Hypothalamus (tissue), 51 donors: ENCODE measurements around the gene IGSF23.
A peak's percentile ranks its signal among the peaks of the same experiment; 100 is the strongest.

Source experiments
- DNase-seq, 51 donors: peaks; one replicate each; lab custom pipeline; 2025; lab: John Stamatoyannopoulos, UW

The IGSF23 gene

GRCh38 chr19:44613295-44614178 lies at the start of gene IGSF23:
Gene IGSF23, plus strand, starts transcription at chr19:44613563. Its CDS starts 83 bp downstream, at chr19:44613646.
- no peak for DNase-seq

GRCh38 chr19:44566984-44567383 lies 46.4 kb upstream of the IGSF23 start:
- no peak for DNase-seq

- DNase-seq: no peak
These were observed 45.6 kb upstream of the IGSF23 start for GRCh38 chr19:44567745-44568144.

- no peak for DNase-seq
These were observed 42.8 kb upstream of the IGSF23 start for GRCh38 chr19:44570603-44570983.

GRCh38 chr19:44570984-44571684 lies 42.2 kb upstream of the IGSF23 start:
- peak in 30 of 51 donors; percentile 0 to 72 (median 18) for DNase-seq

- DNase-seq: no peak
These were observed 41.4 kb upstream of the IGSF23 start for GRCh38 chr19:44571830-44572580.

- DNase-seq: no peak
These were observed 40.8 kb upstream of the IGSF23 start for GRCh38 chr19:44572581-44572900.

GRCh38 chr19:44573183-44573582 lies 40.2 kb upstream of the IGSF23 start:
- no peak for DNase-seq

- DNase-seq: no peak
These were observed 39.7 kb upstream of the IGSF23 start for GRCh38 chr19:44573627-44574026.

- DNase-seq: no peak
These were observed 39.0 kb upstream of the IGSF23 start for GRCh38 chr19:44574186-44574950.

- no peak for DNase-seq
These were observed 38.2 kb upstream of the IGSF23 start for GRCh38 chr19:44575116-44575700.

- no peak for DNase-seq
These were observed 36.4 kb upstream of the IGSF23 start for GRCh38 chr19:44576843-44577565.

GRCh38 chr19:44577566-44577874 lies 35.8 kb upstream of the IGSF23 start:
- no peak for DNase-seq

GRCh38 chr19:44579663-44580365 lies 33.5 kb upstream of the IGSF23 start:
- no peak for DNase-seq

GRCh38 chr19:44580366-44580895 lies 32.9 kb upstream of the IGSF23 start:
- no peak for DNase-seq

- no peak for DNase-seq
These were observed 32.1 kb upstream of the IGSF23 start for GRCh38 chr19:44581288-44581687.

- peak in 1 of 51 donors; percentile 0 for DNase-seq
These were observed 30.6 kb upstream of the IGSF23 start for GRCh38 chr19:44582581-44583265.
